ENCODE data around the gene DNAJC13.

The DNAJC13 gene

GRCh38 chr3:132542577-132542976, 125.3 kb downstream of the DNAJC13 start:
- H3K9me3 ChIP-seq (ENCODE audit: insufficient read depth, low read length) = 0 out of 2 replicates have a peak, but pooled peaks cover 1% of the 10 kb centered on the region
- DNase-seq (ENCODE audit: low read depth, low spot score) = no peak
- H3K4me1 ChIP-seq (ENCODE audit: insufficient read depth, insufficient read length) = no peaks in the 10 kb centered on the region
- no peak for TF ChIP-seq ZNF274 (IDR thresholded peaks at IDR 0.05; ENCODE audit: low read depth, low read length)
- no peak overlapping the region for H3K9ac ChIP-seq (ENCODE audit: insufficient read length, low read depth)
- H3K27me3 ChIP-seq (ENCODE audit: insufficient read depth, insufficient read length) = no peaks in the 10 kb centered on the region
- H3K36me3 ChIP-seq (ENCODE audit: insufficient read depth, insufficient read length, low read length) = peaks cover 31% of the 10 kb centered on the region
- no peak overlapping the region for H3K4me3 ChIP-seq (ENCODE audit: insufficient read length, low read depth)

DNA sequence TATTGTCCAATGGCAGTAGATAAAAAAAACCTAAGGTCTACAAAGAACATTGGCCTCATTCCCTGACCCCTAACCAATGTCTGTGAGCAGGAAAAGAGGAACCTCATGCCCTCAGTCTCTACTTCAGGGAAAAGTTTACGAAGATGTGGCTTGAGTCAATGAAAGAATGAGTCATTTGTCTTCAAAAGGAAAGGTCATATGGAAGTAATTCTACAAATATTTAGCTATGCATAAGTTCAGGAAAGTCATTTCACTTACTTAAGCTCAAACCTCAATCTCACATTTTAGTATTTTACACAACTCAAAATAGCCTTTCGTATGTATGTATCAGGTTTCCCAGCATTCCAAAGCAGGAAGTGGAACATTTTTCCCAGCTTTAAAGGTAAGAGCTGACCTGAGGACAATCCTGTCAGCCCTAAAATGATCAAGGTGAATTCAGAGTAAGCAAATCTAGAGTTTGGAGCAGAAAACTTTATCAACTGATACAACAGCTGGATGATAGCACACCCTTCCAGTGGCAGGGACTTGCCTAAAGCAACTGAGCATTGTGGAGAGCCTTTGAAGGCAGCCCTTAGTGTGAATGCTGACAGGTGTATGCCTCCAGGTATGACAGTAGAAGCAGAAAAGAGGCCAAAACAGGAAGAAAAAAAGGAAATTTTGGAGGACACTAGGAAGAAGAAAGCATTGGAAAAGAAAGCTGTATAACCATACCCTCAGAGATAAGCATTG, 125.9 kb downstream of the DNAJC13 start:
- H3K9ac ChIP-seq (ENCODE audit: insufficient read length, low read depth) = no peak overlapping the region
- TF ChIP-seq YY1 (IDR thresholded peaks at IDR 0.05; ENCODE audit: insufficient read depth, insufficient read length) (no peak), SUZ12 (IDR thresholded peaks at IDR 0.05; ENCODE audit: extremely low read depth, insufficient read depth, insufficient read length) (no peak), ZNF274 (IDR thresholded peaks at IDR 0.05; ENCODE audit: low read depth, low read length) (no peak)
- no peaks in the 10 kb centered on the region for H3K4me1 ChIP-seq (ENCODE audit: insufficient read depth, insufficient read length)
- no peaks in the 10 kb centered on the region for H3K27me3 ChIP-seq (ENCODE audit: insufficient read depth, insufficient read length)
- no peak overlapping the region for H3K4me3 ChIP-seq (ENCODE audit: insufficient read length, low read depth)
- peaks cover 7% of the 10 kb centered on the region; the same call in 1 of the 2 replicates for H3K9me3 ChIP-seq (ENCODE audit: insufficient read depth, low read length)
- no peak for DNase-seq (ENCODE audit: low read depth, low spot score)
- H3K36me3 ChIP-seq (ENCODE audit: insufficient read depth, insufficient read length, low read length) = peaks cover 27% of the 10 kb centered on the region

GRCh38 chr3:132544130-132544529, 126.8 kb downstream of the DNAJC13 start:
- Histone ChIP-seq H3K4me3 (ENCODE audit: insufficient read length, low read depth) (no peak overlapping the region), H3K9ac (ENCODE audit: insufficient read length, low read depth) (no peak overlapping the region), H3K36me3 (ENCODE audit: insufficient read depth, insufficient read length, low read length) (peaks cover 19% of the 10 kb centered on the region), H3K4me1 (ENCODE audit: insufficient read depth, insufficient read length) (no peaks in the 10 kb centered on the region), H3K27me3 (ENCODE audit: insufficient read depth, insufficient read length) (no peaks in the 10 kb centered on the region), H3K9me3 (ENCODE audit: insufficient read depth, low read length) (peaks cover 7% of the 10 kb centered on the region; the same call in 1 of the 2 replicates)
- no peak for DNase-seq (ENCODE audit: low read depth, low spot score)
- TF ChIP-seq SUZ12 (IDR thresholded peaks at IDR 0.05; ENCODE audit: extremely low read depth, insufficient read depth, insufficient read length) = no peak
- TF ChIP-seq YY1 (IDR thresholded peaks at IDR 0.05; ENCODE audit: insufficient read depth, insufficient read length) = no peak
- TF ChIP-seq ZNF274 (IDR thresholded peaks at IDR 0.05; ENCODE audit: low read depth, low read length) = no peak

- peaks cover 6% of the 10 kb centered on the region for H3K36me3 ChIP-seq (ENCODE audit: insufficient read depth, insufficient read length, low read length)
- DNase-seq (ENCODE audit: low read depth, low spot score) = no peak
These were observed 128.2 kb downstream of the DNAJC13 start for GRCh38 chr3:132545471-132545870.

DNA sequence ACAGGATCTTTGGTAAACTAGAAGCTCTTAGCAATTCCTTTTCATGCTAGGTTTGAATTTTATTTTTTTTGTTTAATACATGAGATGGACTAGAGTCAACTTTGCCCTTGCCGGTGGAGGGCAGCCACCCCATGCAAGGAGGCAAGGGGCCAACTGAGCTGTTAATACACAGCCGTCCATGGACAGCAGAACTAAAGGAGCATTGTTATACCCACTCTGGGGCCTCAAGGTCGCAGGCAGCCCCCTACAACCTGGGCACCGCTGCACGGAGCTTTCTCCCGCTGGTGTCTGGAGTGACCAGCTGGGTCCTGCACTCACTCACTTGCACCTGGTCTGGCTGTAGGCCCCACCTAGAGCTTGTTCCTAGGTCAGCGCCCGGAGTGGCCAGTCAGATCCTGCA, 131.9 kb downstream of the DNAJC13 start:
- Histone ChIP-seq H3K27me3 (ENCODE audit: insufficient read depth, insufficient read length) (no peaks in the 10 kb centered on the region), H3K9ac (ENCODE audit: insufficient read length, low read depth) (no peak overlapping the region), H3K4me3 (ENCODE audit: insufficient read length, low read depth) (no peak overlapping the region), H3K9me3 (ENCODE audit: insufficient read depth, low read length) (peaks cover 7% of the 10 kb centered on the region; the same call in 1 of the 2 replicates), H3K4me1 (ENCODE audit: insufficient read depth, insufficient read length) (peaks cover 2% of the 10 kb centered on the region), H3K36me3 (ENCODE audit: insufficient read depth, insufficient read length, low read length) (no peaks in the 10 kb centered on the region)
- TF ChIP-seq ZNF274 (IDR thresholded peaks at IDR 0.05; ENCODE audit: low read depth, low read length) = no peak
- no peak for TF ChIP-seq YY1 (IDR thresholded peaks at IDR 0.05; ENCODE audit: insufficient read depth, insufficient read length)
- no peak for TF ChIP-seq SUZ12 (IDR thresholded peaks at IDR 0.05; ENCODE audit: extremely low read depth, insufficient read depth, insufficient read length)
- DNase-seq (ENCODE audit: low read depth, low spot score) = no peak

More at GRCh38 chr3:132545471-132545870, 128.2 kb downstream of the DNAJC13 start:
- Histone ChIP-seq H3K4me1 (ENCODE audit: insufficient read depth, insufficient read length) (no peaks in the 10 kb centered on the region), H3K9ac (ENCODE audit: insufficient read length, low read depth) (no peak overlapping the region), H3K27me3 (ENCODE audit: insufficient read depth, insufficient read length) (no peaks in the 10 kb centered on the region), H3K9me3 (ENCODE audit: insufficient read depth, low read length) (peaks cover 7% of the 10 kb centered on the region; the same call in 1 of the 2 replicates), H3K4me3 (ENCODE audit: insufficient read length, low read depth) (no peak overlapping the region)
- TF ChIP-seq YY1 (IDR thresholded peaks at IDR 0.05; ENCODE audit: insufficient read depth, insufficient read length) (no peak), SUZ12 (IDR thresholded peaks at IDR 0.05; ENCODE audit: extremely low read depth, insufficient read depth, insufficient read length) (no peak), ZNF274 (IDR thresholded peaks at IDR 0.05; ENCODE audit: low read depth, low read length) (no peak)

- no peak for TF ChIP-seq ZNF274 (IDR thresholded peaks at IDR 0.05; ENCODE audit: low read depth, low read length)
- TF ChIP-seq SUZ12 (IDR thresholded peaks at IDR 0.05; ENCODE audit: extremely low read depth, insufficient read depth, insufficient read length) = no peak
- TF ChIP-seq YY1 (IDR thresholded peaks at IDR 0.05; ENCODE audit: insufficient read depth, insufficient read length) = no peak
- Histone ChIP-seq H3K9me3 (ENCODE audit: insufficient read depth, low read length) (peaks cover 7% of the 10 kb centered on the region; the same call in 1 of the 2 replicates), H3K4me3 (ENCODE audit: insufficient read length, low read depth) (no peak overlapping the region), H3K27me3 (ENCODE audit: insufficient read depth, insufficient read length) (no peaks in the 10 kb centered on the region), H3K36me3 (ENCODE audit: insufficient read depth, insufficient read length, low read length) (no peaks in the 10 kb centered on the region), H3K9ac (ENCODE audit: insufficient read length, low read depth) (no peak overlapping the region), H3K4me1 (ENCODE audit: insufficient read depth, insufficient read length) (peaks cover 2% of the 10 kb centered on the region)
- no peak for DNase-seq (ENCODE audit: low read depth, low spot score)
These were observed 132.7 kb downstream of the DNAJC13 start for GRCh38 chr3:132549890-132550578.

DNA sequence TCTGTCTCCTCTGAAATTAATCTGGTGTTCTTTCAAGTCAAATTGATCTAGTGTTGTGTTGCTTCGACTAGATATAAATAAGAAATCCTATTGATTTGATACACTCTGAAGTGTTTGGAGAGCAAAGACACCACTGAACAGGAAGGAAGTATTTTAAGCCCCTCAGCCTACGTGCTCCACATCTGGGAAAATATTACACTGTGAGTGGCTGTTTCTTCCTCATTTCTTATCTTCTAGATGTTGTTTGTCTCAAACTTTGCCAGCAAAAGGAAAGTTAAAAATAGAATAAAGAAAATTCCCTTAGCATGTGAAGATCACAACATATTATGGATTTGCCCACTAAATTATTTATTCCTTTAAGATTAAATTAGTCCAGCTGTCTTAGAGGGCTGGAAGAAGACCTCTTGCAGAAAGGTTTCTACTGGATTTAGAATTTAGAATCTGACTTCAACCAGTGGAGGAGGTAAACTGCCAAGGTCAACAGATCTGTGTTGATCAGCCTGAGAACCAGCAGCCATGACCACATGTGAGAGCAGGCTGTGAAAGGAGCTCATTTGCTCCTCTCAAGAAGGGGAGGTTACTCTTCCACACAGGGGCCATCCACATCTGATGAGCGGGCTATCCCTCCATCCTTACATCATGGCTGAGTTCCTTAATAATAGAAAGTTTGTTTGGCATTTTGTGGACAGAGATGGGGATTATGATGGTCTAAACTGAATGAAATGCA, 133.4 kb downstream of the DNAJC13 start:
- Histone ChIP-seq H3K9me3 (ENCODE audit: insufficient read depth, low read length) (peaks cover 7% of the 10 kb centered on the region; the same call in 1 of the 2 replicates), H3K4me1 (ENCODE audit: insufficient read depth, insufficient read length) (peaks cover 2% of the 10 kb centered on the region), H3K27me3 (ENCODE audit: insufficient read depth, insufficient read length) (no peaks in the 10 kb centered on the region), H3K4me3 (ENCODE audit: insufficient read length, low read depth) (no peak overlapping the region), H3K9ac (ENCODE audit: insufficient read length, low read depth) (no peak overlapping the region), H3K36me3 (ENCODE audit: insufficient read depth, insufficient read length, low read length) (no peaks in the 10 kb centered on the region)
- no peak for TF ChIP-seq SUZ12 (IDR thresholded peaks at IDR 0.05; ENCODE audit: extremely low read depth, insufficient read depth, insufficient read length)
- TF ChIP-seq YY1 (IDR thresholded peaks at IDR 0.05; ENCODE audit: insufficient read depth, insufficient read length) = no peak
- no peak for TF ChIP-seq ZNF274 (IDR thresholded peaks at IDR 0.05; ENCODE audit: low read depth, low read length)
- DNase-seq (ENCODE audit: low read depth, low spot score) = no peak
